Measurements from ENCODE around the gene ANKRD22.

DNA sequence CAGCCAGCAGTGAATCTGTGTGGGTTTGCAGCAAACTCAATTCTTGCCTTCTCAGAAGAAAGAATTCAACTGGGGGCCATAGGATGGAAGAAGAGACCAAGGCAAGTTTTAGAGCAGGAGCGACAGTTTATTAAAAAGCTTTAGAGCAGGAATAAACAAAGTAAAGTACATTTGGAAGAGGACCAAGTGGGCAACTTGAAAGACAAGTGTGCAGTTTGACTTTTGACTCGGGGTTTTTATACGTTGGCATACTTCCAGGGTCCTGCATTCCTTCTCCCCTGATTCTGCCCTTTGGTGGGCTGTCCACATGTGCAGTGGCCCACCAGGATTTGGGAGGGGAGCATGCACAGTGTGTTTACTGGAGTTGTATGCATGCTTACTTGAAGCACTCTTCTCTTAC is 3.0 kb upstream of the ANKRD22 start:
- no peak for TF ChIP-seq POLR2AphosphoS5 (IDR thresholded peaks at IDR 0.05; ENCODE audit: low read depth, low read length)
- TF ChIP-seq, protein P1, sequence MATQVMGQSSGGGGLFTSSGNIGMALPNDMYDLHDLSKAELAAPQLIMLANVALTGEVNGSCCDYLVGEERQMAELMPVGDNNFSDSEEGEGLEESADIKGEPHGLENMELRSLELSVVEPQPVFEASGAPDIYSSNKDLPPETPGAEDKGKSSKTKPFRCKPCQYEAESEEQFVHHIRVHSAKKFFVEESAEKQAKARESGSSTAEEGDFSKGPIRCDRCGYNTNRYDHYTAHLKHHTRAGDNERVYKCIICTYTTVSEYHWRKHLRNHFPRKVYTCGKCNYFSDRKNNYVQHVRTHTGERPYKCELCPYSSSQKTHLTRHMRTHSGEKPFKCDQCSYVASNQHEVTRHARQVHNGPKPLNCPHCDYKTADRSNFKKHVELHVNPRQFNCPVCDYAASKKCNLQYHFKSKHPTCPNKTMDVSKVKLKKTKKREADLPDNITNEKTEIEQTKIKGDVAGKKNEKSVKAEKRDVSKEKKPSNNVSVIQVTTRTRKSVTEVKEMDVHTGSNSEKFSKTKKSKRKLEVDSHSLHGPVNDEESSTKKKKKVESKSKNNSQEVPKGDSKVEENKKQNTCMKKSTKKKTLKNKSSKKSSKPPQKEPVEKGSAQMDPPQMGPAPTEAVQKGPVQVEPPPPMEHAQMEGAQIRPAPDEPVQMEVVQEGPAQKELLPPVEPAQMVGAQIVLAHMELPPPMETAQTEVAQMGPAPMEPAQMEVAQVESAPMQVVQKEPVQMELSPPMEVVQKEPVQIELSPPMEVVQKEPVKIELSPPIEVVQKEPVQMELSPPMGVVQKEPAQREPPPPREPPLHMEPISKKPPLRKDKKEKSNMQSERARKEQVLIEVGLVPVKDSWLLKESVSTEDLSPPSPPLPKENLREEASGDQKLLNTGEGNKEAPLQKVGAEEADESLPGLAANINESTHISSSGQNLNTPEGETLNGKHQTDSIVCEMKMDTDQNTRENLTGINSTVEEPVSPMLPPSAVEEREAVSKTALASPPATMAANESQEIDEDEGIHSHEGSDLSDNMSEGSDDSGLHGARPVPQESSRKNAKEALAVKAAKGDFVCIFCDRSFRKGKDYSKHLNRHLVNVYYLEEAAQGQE (IDR thresholded peaks at IDR 0.05; ENCODE audit: insufficient read depth in 1 of 2, low read depth in 2 of 2, low read length in 2 of 2) = no peak

Measured in PFSK-1 (cell line).